Coronary artery (tissue), 2 donors: ENCODE data around the gene MANSC4.

Source experiments
- DNase-seq: peaks from one replicate; pipeline ENCODE4 v3.0.0-alpha.2; 2017; ENCODE audit warnings: low spot score
- H3K27ac ChIP-seq, 2 donors: fragments of 200-600 bp; sonication (generic); one replicate each; pipeline ENCODE4 v1.5.1; 2016 to 2019
- H3K4me3 ChIP-seq: fragments of 200-600 bp; sonication (generic); 2 replicates; pipeline ENCODE4 v1.5.1; 2016; ENCODE audit warnings: mild to moderate bottlenecking, moderate library complexity
- CTCF ChIP-seq: fragments of 200-600 bp; sonication (generic); IDR thresholded peaks from one replicate; pipeline ENCODE4 v1.5.1; 2019; ENCODE audit warnings: antibody characterized with exemption

The MANSC4 gene

GRCh38 chr12:27821259-27821973 is 41.4 kb upstream of the MANSC4 start:
- peak; percentile 70 for TF ChIP-seq CTCF
- no peak overlapping the region for H3K27ac ChIP-seq
- H3K4me3 ChIP-seq, result peak overlapping the region; percentile 39
- DNase-seq, result no peak

- no peak for TF ChIP-seq CTCF
- Histone ChIP-seq H3K4me3 (no peak overlapping the region), H3K27ac (no peak overlapping the region)
- DNase-seq, result no peak
Measured at GRCh38 chr12:27820564-27820963, 40.5 kb upstream of the MANSC4 start.

GRCh38 chr12:27818401-27818918 is 38.4 kb upstream of the MANSC4 start:
- TF ChIP-seq CTCF, result no peak
- no peak for DNase-seq
- Histone ChIP-seq H3K4me3 (no peak overlapping the region), H3K27ac (no peak overlapping the region)

- TF ChIP-seq CTCF, result no peak
- H3K27ac ChIP-seq, result no peak overlapping the region
- DNase-seq, result no peak
- H3K4me3 ChIP-seq, result no peak overlapping the region
Measured at GRCh38 chr12:27817766-27818165, 37.7 kb upstream of the MANSC4 start.

GRCh38 chr12:27814851-27815591 is 35.0 kb upstream of the MANSC4 start:
- no peak overlapping the region for H3K4me3 ChIP-seq
- TF ChIP-seq CTCF, result no peak
- no peak for DNase-seq
- H3K27ac ChIP-seq, result no peak overlapping the region

GRCh38 chr12:27814411-27814810 is 34.4 kb upstream of the MANSC4 start:
- H3K27ac ChIP-seq, result no peak overlapping the region
- no peak overlapping the region for H3K4me3 ChIP-seq
- DNase-seq, result no peak
- TF ChIP-seq CTCF, result no peak
